SU-DHL-6 (cell line): ENCODE results near the gene SPP2.

Source experiments
- CTCF ChIP-seq: fragments of 200-600 bp; sonication (generic); IDR thresholded peaks from one replicate; pipeline ENCODE4 v1.5.1; 2017; ENCODE audit warnings: antibody characterized with exemption, mild to moderate bottlenecking, low read length, moderate library complexity; ENCODE audit not compliant: insufficient read depth, poor library complexity, severe bottlenecking
- EZH2phosphoT487 ChIP-seq: fragments of 200-600 bp; sonication (generic), shearing (Covaris generic); conservative IDR thresholded peaks from 2 replicates; pipeline ENCODE4 v1.6.1; 2018; ENCODE audit warnings: mild to moderate bottlenecking, antibody characterized with exemption, low read length, moderate library complexity, mixed read lengths

- no peak for TF ChIP-seq EZH2phosphoT487
- TF ChIP-seq CTCF = no peak
Measured at GRCh38 chr2:234002281-234002680, 48.2 kb upstream of the SPP2 start.
